PC-3 (cell line): Measurements from ENCODE around the gene MAK.
"Not testable (repeated sequence)": the region's sequence is repeated elsewhere in the genome, so short reads cannot be mapped to it uniquely, and the experiment has no call there.

Experiments used
- CTCF ChIP-seq: fragments of 300-600 bp; sonication (generic); conservative IDR thresholded peaks from 2 replicates; pipeline ENCODE4 v1.5.1; 2017; ENCODE audit warnings: antibody characterized with exemption, low read depth, mild to moderate bottlenecking, low read length
- EZH2 ChIP-seq: fragments of 300-600 bp; sonication (generic); IDR thresholded peaks from one replicate; pipeline ENCODE4 v1.6.1; 2017; ENCODE audit warnings: antibody characterized with exemption, mild to moderate bottlenecking, low read length; ENCODE audit not compliant: unreplicated experiment

- not testable (repeated sequence) for TF ChIP-seq CTCF, EZH2
Observed at GRCh38 chr6:10741643-10742042, 96.7 kb downstream of the MAK start.
